ENCODE results near the gene ANO6.
A peak's percentile ranks its signal among the peaks of the same experiment; 100 is the strongest.

Gene ANO6

DNA sequence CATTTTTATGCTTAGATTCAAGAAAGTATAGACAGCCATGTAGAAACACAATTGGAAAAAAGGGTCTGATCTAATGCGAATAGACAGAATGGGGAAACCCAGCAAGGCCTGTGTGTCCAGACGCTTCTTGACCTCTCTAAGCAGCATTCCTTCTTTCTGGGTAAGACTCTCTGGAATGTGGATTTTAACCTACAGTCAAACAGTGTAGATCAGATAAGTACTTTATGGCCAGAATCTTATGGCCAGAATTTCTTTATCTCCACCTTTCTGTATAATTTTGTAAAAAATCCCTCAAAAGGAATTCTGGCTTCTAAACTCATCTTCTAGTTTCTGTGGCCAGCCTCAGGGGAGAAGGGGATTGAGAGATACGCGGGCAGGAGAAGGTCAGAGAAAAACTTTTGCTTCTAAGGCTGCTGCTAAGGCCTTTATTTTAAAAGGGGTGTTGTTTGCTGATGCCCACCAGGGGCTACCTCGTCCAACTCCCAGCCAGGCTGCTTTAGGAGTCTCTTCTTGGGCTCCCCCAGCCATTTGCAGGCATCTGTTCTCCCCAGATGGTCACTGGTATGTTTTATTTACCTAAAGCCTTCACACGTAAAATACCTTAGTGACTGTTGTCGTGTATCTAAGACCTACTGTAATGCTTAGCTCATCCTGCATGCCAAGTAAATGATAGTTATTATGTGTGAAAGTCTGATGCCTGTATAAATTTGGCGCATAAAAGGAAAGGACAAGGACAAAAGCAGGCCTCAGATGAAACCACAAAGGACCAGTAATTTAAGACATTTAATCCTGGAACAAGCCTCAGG is 68.4 kb downstream of the ANO6 start:
- peak; percentile 83 for DNase-seq

DNA sequence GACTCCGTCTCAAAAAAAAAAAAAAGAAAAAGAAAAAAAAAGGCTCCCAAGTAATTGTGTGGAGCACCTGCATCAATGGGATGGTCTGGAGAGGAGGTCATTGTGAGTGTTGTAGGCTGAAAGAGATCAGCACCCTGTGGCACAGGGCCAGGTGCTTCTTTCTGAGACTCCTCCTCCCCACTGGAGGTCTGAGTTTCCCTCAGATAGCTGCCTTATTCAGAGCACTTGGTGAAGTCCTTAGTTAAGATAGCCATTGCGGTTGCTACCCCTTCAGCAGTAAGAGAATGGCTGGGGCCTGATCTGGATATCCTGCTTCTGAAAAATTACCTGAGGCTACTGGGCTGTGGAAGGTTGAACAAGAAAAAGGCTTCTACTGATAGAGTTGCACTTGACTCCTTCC is 69.8 kb downstream of the ANO6 start:
- no peak for DNase-seq

DNA sequence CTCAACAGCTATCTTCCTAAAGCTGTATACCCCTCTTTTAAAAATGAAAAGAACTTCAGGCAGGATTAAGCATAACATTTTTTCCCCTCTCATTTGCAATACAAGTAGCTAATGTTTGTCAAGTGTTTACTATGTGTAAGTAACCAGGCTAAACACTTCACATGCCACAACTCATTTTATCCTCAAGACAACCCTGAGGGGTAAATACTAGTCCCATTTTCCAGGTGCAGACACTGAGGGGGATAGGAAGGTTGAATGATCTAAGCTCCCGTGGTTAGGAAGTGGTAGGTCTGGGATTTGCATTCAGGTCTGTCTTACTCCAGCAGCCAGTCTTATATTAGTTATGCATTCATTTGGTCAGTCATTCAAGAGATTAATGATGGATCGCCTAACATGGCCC is 70.7 kb downstream of the ANO6 start:
- no peak for DNase-seq

DNA sequence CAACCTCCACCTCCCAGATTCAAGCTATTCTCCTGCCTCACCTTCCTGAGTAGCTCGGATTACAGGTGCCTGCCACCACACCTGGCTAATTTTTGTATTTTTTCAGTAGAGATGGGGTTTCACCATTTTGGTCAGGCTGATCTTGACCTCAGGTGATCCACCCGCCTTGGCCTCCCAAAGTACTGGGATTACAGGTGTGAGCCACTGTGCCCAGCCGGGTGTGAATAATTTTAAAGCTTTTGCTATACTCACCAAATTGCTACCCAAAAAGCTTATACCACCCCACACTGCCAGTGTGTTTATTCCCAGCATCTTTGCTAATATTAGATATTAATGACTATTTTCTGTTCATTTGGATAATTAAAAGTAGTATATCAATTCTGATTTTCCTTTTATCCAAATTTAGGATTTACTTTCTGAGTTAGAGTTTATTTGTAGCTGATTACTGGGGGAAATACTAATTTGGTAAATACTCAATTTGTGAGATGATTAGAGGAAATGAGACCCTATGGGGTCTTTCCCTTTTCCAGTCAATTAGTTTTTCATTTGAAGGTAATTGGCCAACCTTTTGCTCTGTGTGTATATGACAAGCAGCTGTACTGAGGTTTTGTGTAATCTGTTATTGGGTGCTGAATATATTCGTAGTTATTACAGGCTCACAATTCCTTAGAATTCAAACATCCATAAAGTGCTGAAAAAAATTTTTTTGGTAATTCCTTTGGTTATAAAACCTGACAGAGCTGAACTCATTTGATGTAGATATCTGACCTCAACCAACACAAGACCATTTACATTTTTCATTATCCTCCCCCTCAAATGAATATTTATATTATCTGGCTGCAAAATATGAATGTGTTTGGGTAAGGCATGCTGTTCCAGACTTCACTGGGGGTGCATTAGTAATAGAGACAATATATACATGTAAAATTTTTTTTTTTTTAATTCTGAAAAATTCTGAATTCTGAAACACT is 73.6 kb downstream of the ANO6 start:
- DNase-seq: no peak

DNA sequence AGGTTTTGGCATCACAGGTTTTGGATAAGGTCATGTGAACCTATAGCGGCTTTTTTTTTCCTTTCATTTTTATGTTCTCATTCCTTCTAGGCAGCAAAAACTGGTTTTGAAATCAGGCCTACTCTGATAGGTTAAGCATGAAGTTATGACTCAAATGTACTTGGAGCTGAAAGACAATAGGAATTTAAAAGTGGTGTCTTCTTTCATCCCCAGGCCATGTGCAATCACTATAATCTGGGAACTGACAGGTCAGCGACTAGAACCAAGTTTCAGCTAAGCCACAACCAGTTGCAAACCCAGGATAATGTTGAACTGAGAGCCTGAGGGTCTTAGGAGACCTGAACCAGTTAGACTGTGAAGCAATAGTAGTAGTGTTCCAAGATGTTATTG is 74.3 kb downstream of the ANO6 start:
- DNase-seq: peak; percentile 92

DNA sequence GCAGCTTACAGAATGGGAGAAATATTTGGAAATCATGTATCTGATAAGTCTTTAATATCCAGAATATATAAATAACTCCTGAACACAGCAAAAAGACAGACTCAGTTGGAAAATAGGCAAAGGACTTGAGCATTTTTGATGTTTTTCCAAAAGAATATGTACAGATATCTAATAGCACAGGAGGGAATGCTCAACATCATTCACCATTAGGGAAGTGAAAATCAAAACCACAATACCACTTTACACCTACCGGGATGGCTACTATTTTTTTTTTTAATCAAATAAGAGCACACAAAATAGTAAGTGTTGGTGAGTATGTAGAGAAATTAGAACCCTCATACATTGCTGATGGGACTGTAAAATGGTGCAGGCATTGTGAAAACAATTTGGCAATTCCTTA is 75.6 kb downstream of the ANO6 start:
- DNase-seq: no peak

DNA sequence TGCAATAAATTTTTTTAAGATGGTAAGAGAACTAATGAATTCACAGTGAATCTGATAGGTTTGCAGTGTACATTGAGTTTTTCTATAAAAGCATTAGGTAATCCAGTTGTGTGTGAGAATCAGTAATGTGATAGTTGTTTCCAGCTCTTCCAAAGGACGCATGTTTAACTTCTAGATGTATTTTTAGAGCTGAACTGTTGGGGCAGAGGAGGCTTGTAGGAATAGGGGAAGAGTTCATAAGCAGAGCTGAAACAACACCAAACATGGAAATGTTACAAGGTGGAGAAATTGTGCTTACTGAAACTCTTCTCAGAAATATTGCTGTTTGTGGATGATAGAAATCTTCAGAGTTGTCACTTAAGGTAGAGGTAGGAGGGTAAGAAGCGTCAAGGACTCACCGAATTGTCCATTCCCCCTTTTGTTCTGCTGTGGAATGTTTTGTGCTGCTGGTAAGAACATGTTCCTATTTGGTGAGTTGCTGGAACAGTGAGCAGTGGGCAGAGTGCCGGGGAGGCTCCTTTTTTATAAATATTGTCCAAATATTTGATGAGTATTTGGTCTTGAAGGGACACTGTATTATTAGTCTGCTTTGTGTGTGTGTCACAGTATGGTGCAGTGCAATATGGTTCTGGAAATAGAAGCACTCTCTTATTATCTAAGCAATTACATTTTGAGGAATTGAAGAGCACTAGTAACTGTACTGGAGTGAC is 76.7 kb downstream of the ANO6 start:
- no peak for DNase-seq

DNA sequence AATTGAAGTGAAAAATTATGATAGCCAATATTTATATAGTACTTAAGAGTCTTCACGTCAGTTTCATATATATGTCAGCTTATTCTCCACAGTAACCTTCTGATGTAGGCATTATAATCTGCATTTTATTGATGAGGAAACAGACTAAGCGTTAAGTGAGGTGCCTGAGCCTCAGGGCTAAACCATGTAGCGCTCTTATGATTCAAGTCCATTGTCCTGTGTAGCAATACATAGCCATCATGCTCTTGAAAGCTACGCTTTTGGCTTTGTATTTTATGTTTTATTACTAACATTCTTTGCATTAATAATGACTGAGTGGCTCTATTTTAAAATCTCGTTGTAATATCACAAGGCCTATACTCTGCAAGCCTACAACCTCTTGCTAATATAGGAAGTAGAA is 79.0 kb downstream of the ANO6 start:
- DNase-seq: no peak

DNA sequence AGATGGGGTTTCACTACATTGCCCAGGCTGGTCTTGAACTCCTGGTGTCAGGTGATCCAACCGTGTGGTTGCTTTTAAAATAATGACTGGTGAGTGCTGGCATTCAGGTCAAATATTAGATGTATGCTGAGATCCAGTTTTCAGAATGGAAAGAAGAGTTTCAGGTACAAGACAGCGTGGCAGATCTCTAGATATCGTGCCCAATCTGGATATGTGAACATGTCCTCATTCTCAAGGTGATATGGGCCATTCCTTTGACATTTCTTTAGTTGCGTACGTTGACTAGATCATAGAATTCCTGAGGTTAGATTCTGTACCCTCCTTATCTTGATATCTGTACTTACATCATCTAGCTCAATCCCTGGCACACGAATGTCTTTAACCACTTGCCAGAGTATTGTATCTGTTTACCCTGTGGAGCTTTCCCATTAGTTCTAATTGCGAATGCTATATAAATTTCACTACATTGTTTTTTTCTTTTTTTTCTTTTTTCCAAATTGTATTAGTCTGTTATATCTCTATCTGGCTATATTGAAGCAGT is 80.2 kb downstream of the ANO6 start:
- no peak for DNase-seq

DNA sequence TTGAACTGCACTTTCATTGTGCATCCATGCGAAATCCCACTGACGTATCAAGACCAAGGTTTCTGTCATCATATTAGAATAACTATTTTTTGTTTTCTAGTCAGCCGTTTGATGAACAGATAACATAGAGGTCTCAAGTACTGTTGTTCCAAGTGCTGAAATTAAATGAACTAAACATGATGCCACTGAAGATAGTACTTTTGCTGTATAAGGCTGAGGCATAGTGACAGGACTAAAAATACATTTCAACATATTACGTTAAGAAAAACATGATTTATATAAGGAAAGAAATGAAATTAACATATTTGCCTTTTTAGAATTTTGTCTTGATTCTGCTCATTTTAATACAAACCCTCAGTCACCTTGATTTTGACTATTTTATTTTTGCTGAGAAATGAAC is 82.2 kb downstream of the ANO6 start:
- DNase-seq: no peak

DNA sequence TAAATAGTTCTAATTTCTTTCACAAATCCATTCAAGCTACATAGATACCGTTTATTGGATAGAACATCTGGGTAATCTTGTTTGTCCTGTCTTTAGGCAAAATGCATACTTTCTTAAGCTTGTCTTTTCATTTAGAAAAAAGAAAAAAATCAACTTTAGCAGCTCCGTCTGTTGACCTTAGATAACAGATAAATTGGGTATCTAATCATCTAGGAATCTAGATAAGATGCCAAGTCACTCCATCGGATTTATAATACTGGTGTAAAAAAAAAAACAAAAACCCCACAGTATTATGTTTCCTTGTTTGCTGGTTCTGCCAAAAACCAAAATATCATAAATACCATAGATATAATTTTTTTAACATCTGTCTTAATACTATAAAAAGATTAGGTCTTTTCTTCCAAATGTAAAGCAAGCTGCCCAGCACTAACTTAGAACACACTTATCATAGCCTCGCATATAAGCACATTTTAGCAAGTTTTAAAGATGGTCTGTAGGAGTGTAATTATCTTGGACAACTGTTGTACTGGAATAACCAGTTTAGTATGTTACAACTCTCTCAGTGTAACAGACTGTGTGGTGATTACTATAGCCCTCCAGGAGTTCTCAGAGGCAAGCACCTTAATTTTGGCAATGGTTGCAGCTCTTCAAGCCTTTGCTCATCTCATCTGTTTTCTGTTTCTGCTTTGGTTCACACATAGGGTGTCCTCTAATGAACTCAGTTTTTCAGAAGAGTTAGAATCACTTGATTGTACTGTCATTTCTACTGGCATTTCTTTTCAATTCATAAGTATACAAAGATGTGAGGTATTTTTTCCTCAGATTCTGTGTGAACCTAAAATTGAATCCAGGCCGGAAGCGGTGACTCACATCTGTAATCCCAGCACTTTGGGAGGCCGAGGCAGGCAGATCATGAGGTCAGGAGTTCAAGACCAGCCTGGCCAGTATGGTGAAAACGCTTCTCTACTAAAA is 83.1 kb downstream of the ANO6 start:
- DNase-seq: peak; percentile 74

DNA sequence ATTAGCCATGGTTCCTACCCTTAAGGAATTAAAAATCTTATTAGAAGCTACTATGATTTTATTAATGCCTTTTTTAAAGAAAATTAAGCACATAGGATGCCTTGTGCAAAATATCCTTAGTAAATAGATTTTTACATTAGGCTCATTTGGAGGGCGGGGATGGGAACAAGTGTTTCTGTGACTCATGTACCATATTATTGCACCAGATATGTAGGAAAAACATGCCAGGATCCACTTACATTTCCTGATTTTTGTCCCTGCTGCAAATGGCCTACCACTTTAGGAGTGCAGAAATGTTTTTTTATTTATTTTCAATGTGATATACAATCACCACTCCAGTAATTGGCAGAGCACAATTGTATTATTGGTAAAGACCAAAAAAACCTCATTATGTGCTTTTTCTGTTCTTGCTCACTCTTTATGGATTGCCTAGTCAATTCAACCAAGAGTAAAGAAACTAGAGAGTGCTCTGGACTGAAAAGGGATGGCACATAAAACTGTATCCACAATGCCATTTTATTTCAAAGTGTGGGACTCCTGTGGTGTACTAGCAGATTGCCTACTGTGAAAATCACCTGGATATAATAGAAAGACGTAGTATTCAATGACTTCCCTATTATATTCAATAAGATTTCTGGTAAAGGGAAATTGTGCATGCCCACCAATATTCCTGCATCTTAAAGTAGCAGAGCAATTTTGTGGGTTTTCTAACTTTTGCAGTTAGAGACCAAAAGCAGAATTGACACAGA is 86.9 kb downstream of the ANO6 start:
- DNase-seq: peak; percentile 40

DNA sequence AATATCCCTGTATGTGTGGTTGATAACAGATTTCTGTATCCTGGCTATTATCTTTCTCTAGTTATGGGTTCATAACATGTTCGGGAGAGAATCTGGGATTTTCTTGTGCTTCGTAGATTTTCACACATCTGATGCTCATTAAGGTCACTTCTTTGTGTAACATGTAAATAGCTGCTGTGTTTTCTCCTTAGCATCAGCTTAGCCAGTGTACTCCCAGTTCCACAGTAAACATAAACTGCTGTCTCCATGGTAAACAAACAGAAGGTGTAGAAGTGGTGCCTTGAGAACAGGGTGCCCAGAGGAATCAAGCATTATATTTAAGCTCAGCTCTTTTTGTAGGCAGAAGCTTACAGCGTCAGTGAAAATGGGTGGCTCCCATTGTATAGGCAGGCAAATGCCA is 88.0 kb downstream of the ANO6 start:
- DNase-seq: no peak

DNA sequence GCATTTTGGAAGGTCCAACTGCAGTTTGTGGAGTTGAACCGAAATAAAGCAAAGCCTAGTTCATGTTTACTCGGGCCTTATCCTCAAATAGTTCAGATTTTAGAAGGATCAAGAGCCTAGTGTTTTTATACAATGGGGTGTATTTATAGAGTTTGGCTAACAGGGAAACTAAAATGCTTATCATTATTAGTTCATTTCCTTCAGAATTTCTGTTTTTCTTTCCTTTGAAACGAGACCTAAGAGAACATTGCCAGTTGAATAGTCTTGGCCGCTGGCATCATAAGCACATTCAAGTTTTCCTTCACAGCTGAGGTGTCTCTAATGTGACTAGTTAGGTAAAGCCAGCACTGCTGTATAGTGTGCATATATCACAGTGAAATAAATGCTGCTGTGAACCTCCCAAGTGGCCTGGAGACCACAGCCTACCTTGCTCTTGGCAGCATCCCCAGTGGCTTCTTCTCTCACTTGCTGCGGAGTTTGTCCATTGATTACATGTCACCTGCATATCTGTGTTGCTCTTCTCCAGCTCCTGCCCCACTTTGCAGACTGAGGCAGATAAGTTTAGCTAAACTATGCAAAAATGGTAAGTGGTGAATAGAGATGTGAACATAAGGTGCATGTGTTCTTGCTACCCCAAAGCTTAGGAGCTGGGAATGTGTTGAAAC is 88.8 kb downstream of the ANO6 start:
- no peak for DNase-seq

DNA sequence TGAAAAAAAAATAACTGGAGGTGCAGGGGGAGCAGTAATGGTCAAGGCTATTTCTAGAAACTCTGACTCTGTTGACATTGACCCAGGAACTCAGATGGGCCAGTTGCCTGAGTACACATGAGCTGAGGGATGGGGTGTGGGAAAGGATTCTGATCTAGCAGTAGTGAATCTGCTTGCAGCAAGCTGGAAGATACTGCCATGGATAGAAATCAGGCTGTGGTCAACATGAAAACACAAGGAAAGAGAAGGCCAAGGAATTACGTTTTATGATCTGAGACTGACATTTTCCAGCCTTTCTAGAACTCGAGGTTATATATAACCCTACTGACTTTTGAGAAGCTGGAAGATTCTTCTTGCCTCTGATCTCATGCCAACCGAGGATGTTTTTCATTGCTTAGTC is 90.0 kb downstream of the ANO6 start:
- DNase-seq: no peak

DNA sequence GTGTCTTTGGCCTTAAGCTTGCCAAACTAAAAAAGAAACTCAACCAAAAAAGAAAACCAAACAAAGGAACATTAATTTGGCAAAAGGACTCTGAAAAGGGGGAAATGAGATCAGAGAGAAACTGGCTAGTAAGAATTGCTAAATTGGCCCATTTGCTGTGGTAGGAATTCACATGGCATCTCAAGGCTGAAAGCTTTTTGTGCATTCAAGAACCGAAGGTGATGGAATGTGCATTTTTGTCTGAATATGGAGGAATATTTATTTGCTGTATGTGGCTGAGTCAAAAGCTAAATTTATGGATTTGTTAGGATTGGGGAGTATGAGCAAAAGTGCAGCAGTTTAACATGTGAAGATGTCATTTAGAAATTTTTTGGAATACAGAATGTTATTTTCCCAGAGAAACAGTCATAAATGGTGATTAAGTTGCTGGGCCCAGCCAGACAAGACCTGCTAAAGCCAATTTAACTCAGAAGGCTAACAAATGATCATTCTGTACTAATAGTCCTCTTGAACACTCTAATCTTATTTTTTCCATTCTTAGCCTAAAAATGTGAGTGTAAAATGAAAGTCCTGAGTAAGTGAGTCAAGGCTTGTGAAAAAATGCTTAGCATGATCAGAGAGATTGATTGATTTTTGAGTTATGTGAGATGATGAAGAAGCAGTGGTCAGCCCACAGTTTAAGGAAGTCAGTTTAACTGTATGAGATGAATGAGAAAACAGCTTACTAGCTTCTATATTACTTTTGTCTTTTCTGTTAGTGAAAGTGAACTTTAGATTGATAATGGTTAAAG is 94.1 kb downstream of the ANO6 start:
- DNase-seq: peak; percentile 24

DNA sequence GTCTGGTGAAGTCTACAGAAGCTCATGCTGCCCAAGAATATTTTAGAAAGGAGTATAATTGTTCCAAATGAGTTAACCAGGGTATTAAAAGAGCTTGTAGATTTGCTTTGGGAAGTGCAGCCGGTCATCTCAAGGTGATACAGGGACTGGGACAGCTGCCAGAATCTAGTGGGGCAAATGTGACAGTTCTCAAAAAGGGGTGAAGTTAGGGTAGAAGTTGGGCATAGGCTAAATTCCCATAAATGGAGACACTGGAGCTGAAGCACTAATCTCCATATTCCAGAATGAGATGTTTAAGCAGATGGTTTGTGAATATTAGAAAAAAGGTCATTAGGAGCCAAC is 94.7 kb downstream of the ANO6 start:
- no peak for DNase-seq

DNA sequence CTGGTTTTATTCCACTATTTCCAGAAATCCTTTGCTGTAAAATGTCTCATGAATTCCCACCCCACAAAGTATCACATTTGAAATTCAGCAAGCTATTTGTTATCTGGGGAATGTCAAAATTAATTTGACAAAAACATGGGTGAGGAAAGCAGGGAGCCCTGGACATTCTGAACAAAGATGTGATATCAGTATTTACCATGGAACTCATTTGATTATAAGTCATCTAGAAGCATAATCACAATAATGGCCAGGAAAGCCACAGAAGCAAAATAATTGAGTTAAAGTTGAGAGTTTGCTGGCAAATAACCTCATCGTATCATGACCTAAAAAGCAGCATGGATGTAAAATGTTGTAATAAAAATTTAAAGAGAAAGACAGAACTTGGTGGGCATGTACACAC is 96.1 kb downstream of the ANO6 start:
- DNase-seq: no peak

DNA sequence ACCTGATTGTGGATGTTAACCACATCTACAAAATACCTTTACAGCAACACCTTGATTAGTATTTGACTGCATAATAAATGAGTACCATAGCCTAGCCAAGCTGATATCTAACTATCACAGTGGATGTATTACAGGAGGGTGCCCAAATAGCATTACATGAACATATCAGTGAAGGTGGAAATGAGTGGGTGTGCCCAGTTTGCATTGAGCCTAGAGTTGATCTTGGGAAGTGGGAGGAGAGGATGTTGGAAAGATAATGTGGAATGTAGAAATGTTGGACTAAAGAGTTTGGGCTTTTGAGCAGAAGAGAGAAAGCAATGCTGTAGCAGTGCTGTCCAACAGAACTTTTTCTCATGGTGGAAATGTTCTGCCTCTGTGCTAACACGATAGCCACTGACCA is 98.9 kb downstream of the ANO6 start:
- no peak for DNase-seq

DNA sequence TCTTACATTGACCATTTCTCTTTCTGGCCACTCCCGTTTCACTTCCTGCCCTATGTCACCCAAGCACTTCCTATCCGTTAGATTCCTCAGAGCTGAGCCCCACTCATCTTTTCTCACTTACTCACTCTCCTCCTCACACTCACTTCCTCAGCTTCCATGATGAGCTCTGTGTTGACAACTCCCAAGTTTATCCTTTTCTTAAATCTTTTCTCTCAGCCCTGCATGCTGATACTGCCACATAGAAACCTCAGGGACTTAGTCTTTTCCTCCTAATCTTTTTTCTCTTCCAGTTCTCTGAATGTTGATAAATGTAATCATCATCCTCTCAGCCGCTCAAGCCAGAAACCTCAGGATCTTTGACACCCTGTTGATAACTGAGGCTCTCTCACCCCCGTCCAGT is 99.6 kb downstream of the ANO6 start:
- DNase-seq: no peak

Measured in HCEC 1CT (cell line).